Suppressor macrophage treated with lipopolysaccharide for 4 hours (primary cell): ENCODE results near the gene TNNI3K.

Source experiments
- DNase-seq: peaks from one replicate; pipeline ENCODE4 v3.0.0-alpha.2; 2020

Gene TNNI3K

GRCh38 chr1:74314438-74314837, 79.3 kb downstream of the TNNI3K start:
- DNase-seq = no peak

GRCh38 chr1:74316302-74316701, 81.1 kb downstream of the TNNI3K start:
- DNase-seq = no peak

DNA sequence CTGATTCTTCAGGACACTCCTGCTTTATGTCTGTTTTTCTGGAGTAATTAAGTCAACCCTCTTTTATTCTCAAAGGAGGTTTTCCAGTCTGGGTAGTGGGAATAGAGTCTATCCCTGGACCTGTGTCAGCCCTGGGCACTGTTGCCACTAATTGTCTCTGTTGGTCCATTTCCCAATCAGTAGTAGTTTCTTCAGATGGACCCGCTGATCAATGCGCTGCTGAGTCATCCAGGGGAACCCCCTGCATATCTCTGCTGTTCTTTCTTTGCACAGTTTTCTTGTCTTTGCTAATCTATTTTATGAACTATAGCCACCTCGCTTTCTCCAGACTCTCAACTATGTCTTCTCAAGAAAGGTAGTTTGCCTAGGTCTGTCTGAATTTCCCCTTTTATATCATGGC, 82.5 kb downstream of the TNNI3K start:
- DNase-seq = no peak

DNA sequence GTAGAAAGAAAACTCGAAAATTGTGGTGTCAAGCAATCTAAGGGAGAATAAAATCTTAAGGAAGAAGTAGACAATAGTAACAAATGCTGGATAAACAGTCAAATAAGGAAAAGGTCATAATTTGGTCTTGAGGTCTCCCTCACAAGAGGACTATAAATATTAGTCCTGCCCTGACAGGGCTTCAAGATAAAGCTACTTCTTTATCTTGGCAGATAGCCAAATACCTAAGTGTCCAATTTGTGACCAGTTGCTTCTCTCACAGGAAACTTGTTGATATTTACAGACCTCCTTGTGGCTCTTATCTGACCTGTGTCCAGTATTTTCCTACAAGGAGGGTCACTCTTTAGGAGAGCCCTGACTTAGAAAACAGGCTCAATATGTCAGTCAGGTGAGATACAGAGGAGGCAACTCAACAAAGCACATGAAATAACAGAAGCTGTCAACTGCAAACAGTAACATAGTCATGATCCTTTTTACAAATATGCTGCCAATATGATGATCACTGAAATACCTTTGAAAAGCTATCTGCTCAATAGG, 88.8 kb downstream of the TNNI3K start:
- no peak for DNase-seq

DNA sequence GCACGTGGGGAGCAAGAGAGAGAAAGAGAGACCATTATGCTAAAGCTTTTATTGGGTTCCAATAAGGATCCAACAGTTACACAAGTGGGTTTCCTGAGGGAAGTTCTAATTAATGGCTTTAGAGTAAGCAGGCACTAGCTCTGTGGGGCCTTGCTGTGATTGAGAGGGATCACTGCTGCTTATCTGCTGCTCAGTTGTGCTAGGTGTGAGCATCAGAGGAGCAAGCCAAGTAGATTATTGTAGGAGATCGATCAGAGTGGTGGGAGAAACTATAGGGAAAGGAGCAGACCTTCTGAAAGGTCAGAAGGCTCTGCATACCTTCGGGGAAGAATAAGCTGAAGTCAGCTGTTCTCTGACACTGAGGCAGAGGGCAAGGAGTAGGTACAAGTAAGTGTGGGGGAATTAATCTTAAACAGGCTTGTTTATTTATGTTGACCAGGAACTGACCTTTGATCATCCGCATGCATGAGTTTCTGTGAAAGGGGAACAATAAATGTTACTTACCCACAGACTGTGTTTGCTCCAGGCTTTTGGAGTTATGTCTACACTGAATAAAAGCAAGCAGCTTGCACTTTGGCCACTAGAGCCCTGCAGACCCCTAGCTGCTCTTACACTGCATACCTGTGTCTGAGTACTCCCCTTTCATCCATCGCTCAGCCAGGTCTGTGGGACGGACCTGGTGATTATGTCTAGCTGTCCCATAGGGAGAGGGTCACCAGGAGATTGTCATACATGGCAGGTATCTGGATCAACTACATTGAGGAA, 89.7 kb downstream of the TNNI3K start:
- DNase-seq = no peak

DNA sequence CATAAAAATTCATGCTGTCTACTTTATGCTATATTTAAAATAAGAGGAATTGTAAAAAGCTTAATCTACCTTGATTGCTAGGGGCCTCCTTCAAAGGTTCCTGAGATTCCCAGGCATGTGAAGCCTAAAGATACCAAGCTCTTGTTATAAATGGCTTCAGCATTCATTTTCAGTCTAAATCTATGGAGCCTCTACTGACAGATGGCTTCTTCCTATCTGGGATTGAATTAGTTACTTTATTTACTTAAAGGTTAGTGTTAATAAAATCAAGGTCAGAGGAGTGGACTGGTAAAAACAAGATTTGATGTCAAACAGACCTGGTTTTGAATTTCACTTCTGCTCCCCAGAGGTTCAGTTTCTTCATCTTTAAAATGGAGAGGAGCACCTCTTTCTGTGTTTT, 93.7 kb downstream of the TNNI3K start:
- DNase-seq = no peak

- no peak for DNase-seq
Observed at GRCh38 chr1:74333244-74333643, 98.1 kb downstream of the TNNI3K start.

- DNase-seq = no peak
Observed at GRCh38 chr1:74334147-74334546, 99.0 kb downstream of the TNNI3K start.

GRCh38 chr1:74340656-74341055, 105.5 kb downstream of the TNNI3K start:
- no peak for DNase-seq

DNA sequence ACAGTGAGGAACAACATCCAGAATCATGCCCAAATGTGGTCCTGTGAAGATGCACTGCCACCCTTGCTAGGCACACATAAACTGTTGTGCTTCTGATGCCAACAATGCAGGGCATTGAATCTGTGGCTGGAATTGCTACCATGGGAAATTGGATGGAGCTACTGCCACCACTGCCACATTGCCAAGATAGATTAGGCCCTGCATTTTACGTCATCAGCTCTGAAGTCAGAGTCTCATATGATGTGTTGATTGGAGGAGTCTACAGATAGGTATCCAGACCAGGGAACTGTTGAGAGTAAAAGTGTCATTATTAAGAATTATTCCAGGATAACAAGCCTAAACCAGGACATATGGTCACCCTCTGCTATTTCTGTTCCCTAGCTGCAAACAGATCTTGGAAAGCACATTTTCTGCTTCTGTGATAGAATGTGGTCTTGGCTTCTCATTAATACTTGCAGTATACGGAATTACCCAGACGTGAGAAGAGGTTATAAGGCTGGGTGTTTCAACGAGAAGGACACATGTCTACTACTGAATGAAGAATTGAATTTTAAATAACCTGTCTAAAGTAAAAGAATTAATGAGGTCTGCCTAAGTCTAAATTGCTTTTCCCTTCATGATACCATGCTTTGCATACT, 106.6 kb downstream of the TNNI3K start:
- no peak for DNase-seq

DNA sequence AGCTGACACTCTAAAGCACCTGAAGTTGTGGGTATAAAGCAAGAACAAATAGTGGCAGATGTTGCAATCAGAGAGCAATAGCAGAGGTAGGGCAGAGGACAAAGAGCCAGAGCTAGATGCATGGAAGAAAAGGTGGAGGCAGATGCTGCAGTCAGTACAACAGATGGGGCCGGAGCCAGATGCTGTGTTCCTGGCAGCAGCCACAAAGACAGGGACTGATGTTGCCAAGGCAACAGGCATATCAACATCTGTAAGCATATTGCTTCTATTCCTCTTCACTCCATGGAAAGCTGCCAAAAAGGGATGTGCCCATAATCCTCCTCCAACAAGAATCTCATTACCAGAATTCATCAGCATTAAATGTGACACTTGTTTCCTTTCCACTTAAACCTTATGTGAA, 108.0 kb downstream of the TNNI3K start:
- no peak for DNase-seq

- no peak for DNase-seq
Observed at GRCh38 chr1:74344387-74344786, 109.2 kb downstream of the TNNI3K start.

- no peak for DNase-seq
Observed at GRCh38 chr1:74356493-74356892, 121.3 kb downstream of the TNNI3K start.

DNA sequence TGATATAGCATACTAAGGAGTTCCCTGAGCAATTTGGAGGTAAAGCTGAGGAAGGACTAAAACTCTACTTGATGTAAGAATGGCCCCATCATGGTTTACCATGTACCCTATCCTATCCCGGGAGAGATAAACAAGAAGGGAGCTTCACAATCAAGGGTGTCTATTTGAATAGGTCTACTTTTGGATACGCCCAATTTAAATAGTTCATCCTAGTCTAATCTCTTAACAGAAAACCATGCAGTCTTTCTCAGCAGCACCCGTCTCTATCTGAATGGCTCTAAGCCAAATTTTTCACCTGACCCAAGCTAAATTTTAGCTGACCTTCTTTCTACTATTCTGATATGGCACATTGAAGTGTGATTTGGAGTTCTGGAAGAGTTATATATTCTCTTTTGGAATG, 122.0 kb downstream of the TNNI3K start:
- no peak for DNase-seq

DNA sequence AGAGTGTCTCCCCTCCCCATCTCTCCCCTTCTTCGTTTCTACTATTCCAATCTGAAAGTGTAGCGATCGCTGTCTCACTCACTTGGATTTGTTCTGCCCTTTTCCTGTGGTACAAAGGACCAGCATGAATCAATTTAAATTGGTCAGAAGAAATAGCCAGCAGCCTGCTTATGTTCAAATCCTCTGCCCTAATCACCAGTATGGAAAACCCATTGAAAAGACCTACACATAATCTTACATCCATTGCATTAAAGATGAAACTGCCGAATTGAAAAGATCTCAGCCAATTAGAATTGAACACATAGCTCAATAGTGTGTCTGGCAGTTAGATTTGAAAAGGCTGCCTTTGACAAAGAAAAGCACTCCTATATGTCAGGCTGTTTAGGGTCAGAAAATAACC, 122.6 kb downstream of the TNNI3K start:
- no peak for DNase-seq

DNA sequence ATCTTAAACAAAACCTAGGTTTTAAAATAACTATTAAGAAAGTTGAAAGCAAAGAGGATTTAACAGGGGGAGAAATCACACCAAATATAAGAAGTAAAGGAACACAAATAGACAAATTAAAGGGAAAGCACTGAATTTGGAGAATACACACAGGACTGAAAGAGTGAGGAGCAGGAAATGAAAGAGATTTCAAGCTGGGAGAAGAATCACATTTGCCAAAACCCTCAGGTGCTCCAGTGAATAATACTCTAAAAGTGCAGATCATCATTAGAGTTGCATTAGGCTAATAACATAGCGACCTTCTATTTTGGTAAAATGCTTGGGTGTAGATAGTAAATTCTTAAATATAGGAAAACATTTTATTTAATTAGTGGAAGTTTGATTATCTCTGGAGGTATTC, 127.5 kb downstream of the TNNI3K start:
- DNase-seq = no peak

- DNase-seq = no peak
Observed at GRCh38 chr1:74363220-74363619, 128.0 kb downstream of the TNNI3K start.

GRCh38 chr1:74367175-74367813, 132.1 kb downstream of the TNNI3K start:
- DNase-seq = no peak

- DNase-seq = no peak
Observed at GRCh38 chr1:74368335-74368734, 133.1 kb downstream of the TNNI3K start.

GRCh38 chr1:74375376-74375775, 140.2 kb downstream of the TNNI3K start:
- DNase-seq = no peak

- no peak for DNase-seq
Observed at GRCh38 chr1:74380252-74380651, 145.1 kb downstream of the TNNI3K start.

DNA sequence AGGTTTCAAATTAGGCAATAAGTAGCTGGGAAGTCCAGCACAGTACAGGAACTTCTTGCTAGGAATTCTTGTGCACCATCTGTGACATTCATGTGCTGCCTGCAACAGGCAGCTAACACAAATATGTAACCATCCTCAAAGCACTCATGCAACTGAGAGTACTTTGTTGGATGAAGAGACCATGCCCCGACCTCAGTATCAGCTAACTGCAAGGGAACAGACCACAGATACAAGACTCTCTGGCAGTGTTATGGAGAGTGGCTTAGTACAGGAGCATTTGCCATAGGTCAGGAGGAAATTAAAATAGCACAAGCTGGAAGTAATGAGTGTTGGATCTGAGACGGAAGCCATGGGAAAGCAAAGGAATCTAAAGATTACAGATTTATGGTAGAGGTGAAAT, 153.7 kb downstream of the TNNI3K start:
- no peak for DNase-seq

DNA sequence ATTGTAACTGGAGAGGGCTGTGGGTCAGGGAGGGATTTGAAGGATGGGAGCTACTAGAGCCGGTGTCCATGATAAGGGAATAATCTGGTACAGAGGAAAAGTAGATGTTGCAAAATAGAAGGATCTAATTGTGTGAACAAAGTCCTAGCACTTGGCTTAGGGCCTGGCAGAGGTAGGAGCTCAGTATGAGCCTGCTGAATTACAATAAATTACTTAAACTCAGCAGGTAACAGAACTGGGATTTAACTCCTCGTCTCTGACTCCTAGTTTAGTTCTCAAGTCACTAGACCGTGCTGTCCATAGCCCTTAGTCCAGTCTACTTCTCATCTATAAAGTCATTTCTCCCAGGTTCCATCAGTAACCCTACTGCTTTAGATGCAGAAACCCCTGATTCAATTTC, 157.0 kb downstream of the TNNI3K start:
- DNase-seq = no peak

DNA sequence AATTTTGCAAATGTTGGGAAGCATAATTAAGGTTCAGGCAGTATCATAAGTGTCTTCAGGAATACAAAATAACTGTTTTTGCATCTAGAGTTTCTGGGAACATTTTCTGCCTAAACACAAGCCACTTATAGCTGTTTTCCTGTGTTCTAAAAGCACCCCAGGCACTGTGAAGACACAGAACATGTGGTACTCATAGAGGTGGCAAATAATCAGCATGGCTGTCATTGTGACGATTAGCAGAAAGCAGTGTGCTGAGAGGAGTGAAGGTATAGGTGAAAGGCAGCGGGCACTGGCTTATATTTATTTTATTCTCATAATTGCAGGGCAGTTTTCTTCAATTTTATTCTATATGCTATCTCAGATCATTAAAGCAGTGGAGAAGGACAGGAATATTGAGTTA, 157.7 kb downstream of the TNNI3K start:
- no peak for DNase-seq
